ENCODE measurements around the gene TMEFF2.
"Not testable (repeated sequence)": the region's sequence is repeated elsewhere in the genome, so short reads cannot be mapped to it uniquely, and the experiment has no call there.

Gene TMEFF2

DNA sequence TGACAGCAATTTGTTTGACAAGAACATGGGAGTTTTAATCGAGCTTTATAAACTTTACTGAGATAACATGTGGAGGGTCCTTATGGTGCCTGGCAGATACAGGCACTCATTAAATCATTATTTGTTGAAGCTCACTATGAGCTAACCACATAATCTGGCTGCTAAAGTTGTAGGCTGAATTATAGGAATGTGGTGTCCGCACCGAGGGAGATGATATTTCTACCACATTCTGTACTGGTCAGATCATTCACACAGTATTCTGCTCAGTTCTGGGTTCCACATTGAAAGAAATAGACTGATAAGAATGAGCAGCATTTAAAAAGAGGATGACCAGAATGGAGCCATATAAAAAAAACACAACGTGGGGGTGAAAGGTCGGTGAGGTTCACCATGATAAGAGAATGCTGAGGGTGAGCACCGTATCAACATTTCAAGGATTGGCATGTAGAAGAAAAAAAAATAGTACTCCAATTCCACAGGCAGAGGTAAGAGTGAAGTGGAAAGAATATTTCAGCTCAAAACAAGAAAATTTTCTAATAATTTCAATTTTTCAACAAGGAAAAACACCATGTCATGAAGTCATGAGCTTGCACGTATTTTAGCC lies 54.4 kb downstream of the TMEFF2 start:
- in situ Hi-C loops (cut with HindIII; ENCODE audit: low pct_ligation_motif_present, low sequenced_read_pairs): no loop called here
- DNase-seq: peak; percentile 31
- no peak overlapping the region for H3K4me3 ChIP-seq (ENCODE audit: low read depth, low read length)
- no peaks in the 10 kb centered on the region for H3K36me3 ChIP-seq (replicated peaks)
- H3K27ac ChIP-seq: peak overlapping the region; percentile 46
- TF ChIP-seq, protein P1, sequence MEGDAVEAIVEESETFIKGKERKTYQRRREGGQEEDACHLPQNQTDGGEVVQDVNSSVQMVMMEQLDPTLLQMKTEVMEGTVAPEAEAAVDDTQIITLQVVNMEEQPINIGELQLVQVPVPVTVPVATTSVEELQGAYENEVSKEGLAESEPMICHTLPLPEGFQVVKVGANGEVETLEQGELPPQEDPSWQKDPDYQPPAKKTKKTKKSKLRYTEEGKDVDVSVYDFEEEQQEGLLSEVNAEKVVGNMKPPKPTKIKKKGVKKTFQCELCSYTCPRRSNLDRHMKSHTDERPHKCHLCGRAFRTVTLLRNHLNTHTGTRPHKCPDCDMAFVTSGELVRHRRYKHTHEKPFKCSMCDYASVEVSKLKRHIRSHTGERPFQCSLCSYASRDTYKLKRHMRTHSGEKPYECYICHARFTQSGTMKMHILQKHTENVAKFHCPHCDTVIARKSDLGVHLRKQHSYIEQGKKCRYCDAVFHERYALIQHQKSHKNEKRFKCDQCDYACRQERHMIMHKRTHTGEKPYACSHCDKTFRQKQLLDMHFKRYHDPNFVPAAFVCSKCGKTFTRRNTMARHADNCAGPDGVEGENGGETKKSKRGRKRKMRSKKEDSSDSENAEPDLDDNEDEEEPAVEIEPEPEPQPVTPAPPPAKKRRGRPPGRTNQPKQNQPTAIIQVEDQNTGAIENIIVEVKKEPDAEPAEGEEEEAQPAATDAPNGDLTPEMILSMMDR (IDR thresholded peaks at IDR 0.05; ENCODE audit: low read depth, low read length, missing control alignments): no peak
- H3K27me3 ChIP-seq (replicated peaks): no peaks in the 10 kb centered on the region

DNA sequence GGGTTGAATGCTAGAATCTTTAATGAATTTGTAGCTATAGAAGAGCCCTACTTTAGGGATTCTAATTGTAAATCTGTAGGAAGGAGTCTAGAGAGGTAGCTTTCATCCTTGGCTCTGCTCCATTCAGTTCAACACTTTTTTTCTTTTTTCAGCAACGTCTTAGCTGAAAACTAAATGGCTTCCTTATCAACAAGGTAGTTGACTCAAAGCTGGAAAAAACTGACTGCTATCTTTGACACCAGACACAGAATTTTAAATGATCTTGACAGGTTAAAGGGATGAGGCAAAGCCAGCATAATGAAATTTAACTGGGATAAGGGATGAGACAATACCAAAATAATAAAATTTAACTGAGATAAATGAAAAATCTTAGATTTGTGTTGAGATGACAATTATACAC lies 54.9 kb downstream of the TMEFF2 start:
- Histone ChIP-seq H3K27me3 (replicated peaks) (no peaks in the 10 kb centered on the region), H3K36me3 (replicated peaks) (no peaks in the 10 kb centered on the region), H3K4me3 (ENCODE audit: low read depth, low read length) (no peak overlapping the region), H3K27ac (peak overlapping the region; percentile 46)
- TF ChIP-seq, protein P1 (IDR thresholded peaks at IDR 0.05; ENCODE audit: low read depth, low read length, missing control alignments): no peak
- in situ Hi-C loops (cut with HindIII; ENCODE audit: low pct_ligation_motif_present, low sequenced_read_pairs): no loop called here
- no peak for DNase-seq

DNA sequence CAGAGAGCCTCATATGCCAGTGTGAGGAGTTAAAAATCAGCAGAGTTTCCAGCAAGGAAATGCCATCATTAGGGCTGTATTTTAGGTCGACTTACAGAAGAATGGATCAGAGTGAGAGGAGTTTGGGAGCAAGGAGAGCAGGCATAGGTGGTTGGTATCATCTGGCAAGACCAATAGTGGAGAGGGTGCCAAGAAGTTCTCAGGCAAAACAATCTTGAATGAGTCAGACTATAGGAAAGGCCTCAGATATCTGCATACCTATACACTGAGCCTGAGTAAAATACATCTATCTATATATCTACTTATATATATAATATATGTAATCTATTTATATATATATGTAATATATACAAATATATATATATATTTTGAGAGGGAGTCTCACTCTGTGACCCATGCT lies 57.3 kb downstream of the TMEFF2 start:
- no peak for DNase-seq
- H3K27me3 ChIP-seq (replicated peaks): no peaks in the 10 kb centered on the region
- TF ChIP-seq, protein P1 (IDR thresholded peaks at IDR 0.05; ENCODE audit: low read depth, low read length, missing control alignments): no peak
- no peak overlapping the region for H3K4me3 ChIP-seq (ENCODE audit: low read depth, low read length)
- in situ Hi-C loops (cut with HindIII; ENCODE audit: low pct_ligation_motif_present, low sequenced_read_pairs): no loop called here
- H3K36me3 ChIP-seq (replicated peaks): no peaks in the 10 kb centered on the region
- no peak overlapping the region for H3K27ac ChIP-seq

DNA sequence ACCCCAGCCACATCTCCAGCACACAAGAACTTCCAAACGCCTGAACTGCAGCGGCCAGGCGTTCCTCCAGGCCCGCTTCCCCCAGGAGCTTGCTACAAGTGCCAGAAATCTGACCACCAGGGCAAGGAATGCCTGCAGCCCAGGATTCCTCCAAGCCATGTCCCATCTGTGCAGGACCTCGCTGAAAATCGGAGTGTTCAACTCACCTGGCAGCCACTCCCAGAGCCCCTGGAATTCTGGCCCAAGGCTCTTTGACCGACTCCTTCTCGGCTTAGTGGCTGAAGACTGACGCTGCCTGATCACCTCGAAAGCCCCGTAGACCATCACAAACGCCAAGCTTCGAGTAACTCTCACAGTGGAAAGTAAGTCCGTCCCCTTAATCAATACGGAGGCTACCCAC lies 62.1 kb downstream of the TMEFF2 start:
- in situ Hi-C loops (cut with HindIII; ENCODE audit: low pct_ligation_motif_present, low sequenced_read_pairs): not testable (repeated sequence)

DNA sequence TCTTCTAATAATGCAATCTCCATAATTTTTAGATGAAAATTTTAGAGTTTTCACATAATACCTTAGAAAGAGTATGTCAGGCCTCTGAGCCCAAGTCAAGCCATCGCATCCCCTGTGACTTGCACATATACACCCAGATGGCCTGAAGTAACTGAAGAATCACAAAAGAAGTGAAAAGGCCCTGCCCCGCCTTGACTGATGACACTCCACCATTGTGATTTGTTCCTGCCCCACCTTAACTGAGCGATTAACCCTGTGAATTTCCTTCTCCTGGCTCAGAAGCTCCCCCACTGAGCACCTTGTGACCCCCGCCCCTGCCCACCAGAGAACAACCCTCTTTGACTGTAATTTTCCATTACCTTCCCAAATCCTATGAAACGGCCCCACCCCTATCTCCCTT lies 64.4 kb downstream of the TMEFF2 start:
- H3K27me3 ChIP-seq (replicated peaks); H3K27ac ChIP-seq; in situ Hi-C loops (cut with HindIII; ENCODE audit: low pct_ligation_motif_present, low sequenced_read_pairs); H3K4me3 ChIP-seq (ENCODE audit: low read depth, low read length); H3K36me3 ChIP-seq (replicated peaks); DNase-seq: not testable (repeated sequence)

More for the DNA sequence above, 62.1 kb downstream of the TMEFF2 start:
- H3K27ac ChIP-seq; H3K27me3 ChIP-seq (replicated peaks); H3K4me3 ChIP-seq (ENCODE audit: low read depth, low read length); DNase-seq; H3K36me3 ChIP-seq (replicated peaks): not testable (repeated sequence)

DNA sequence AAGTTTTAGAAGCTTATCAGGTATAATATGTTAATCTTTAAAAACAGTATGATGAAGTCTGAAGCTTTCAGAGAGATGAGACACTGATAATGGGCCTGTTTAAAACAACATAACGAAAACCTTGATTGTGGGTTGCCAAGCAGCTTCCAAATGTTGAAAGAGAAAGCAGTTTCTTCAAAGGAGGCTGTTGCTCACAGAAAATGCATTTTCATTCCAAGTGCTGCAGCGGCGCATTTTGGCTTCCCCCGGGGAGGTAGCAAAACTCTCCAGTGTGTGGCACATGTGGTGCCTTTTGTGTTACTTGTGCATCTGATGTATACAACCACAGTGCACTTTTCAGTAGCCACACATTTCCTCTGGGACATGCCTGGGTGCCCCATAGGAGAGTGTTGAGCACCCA lies 66.1 kb downstream of the TMEFF2 start:
- H3K27ac ChIP-seq: no peak overlapping the region
- TF ChIP-seq, protein P1 (IDR thresholded peaks at IDR 0.05; ENCODE audit: low read depth, low read length, missing control alignments): no peak
- H3K27me3 ChIP-seq (replicated peaks): no peaks in the 10 kb centered on the region
- in situ Hi-C loops (cut with HindIII; ENCODE audit: low pct_ligation_motif_present, low sequenced_read_pairs): no loop called here
- H3K36me3 ChIP-seq (replicated peaks): no peaks in the 10 kb centered on the region
- DNase-seq: no peak
- H3K4me3 ChIP-seq (ENCODE audit: low read depth, low read length): no peak overlapping the region

DNA sequence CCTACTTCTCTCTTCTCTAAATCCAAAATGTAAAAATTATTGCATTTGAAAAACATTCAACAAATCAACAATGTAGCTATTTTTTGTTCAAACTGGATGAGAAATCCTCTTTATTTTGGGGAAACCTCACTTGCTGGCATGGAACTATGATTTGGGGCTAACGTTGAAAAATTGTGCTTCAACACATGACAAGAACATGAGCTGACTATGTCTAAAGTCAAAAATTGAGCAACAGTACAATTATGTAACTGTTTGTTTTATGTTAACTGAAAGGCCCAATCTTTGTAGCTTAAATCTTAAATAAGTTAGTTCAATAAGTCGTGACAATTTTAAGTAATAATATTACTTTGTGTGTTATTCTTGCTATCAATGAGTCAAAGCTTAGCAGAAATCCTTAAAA lies 67.3 kb downstream of the TMEFF2 start:
- no peak overlapping the region for H3K27ac ChIP-seq
- no peaks in the 10 kb centered on the region for H3K36me3 ChIP-seq (replicated peaks)
- no peaks in the 10 kb centered on the region for H3K27me3 ChIP-seq (replicated peaks)
- H3K4me3 ChIP-seq (ENCODE audit: low read depth, low read length): no peak overlapping the region
- DNase-seq: no peak
- TF ChIP-seq, protein P1 (IDR thresholded peaks at IDR 0.05; ENCODE audit: low read depth, low read length, missing control alignments): no peak
- in situ Hi-C loops (cut with HindIII; ENCODE audit: low pct_ligation_motif_present, low sequenced_read_pairs): no loop called here

Measured in brain microvascular endothelial cell (primary cell).